HepG2 (cell line): ENCODE results near the gene ERO1A. TPM values are rescaled to one million over a fixed set of nuclear protein-coding genes. Genes with fewer than 3 reads are reported as not detected.

Experiments used
- CREB1 ChIP-seq, 2 experiments: fragments of 450-650 bp in 1 of 2; IDR thresholded peaks; 2 replicates each; pipeline ENCODE4 v1.6.1; 2016 to 2017; ENCODE audit warnings: control low read depth in 1 of 2, mild to moderate bottlenecking in 1 of 2, missing compliant biosample characterization in 1 of 2, missing genetic modification characterization in 1 of 2
- CREM ChIP-seq, 2 experiments: sonication (generic) in 1 of 2; formaldehyde crosslinking in 1 of 2; IDR thresholded peaks; 2 replicates each; pipeline versions ENCODE4 v1.4.0 to v1.6.1; 2016 to 2020; ENCODE audit warnings: antibody characterized with exemption in 1 of 2, mild to moderate bottlenecking in 1 of 2, missing genetic modification reagents in 1 of 2
- ETV5 ChIP-seq: IDR thresholded peaks from 2 replicates; pipeline ENCODE4 v1.6.1; 2018; ENCODE audit warnings: missing biosample characterization, missing genetic modification reagents, inconsistent platforms, borderline replicate concordance
- FOSL2 ChIP-seq: sonication (generic); formaldehyde crosslinking; IDR thresholded peaks from 2 replicates; pipeline ENCODE4 v1.4.0; 2020; ENCODE audit warnings: missing genetic modification reagents
- FOXA1 ChIP-seq, 2 experiments: fragments of 450-650 bp in 1 of 2; sonication (generic) in 1 of 2; formaldehyde crosslinking in 1 of 2; IDR thresholded peaks; 2 replicates each; pipeline versions ENCODE4 v1.4.0 to v1.6.1; 2016 to 2020; ENCODE audit warnings: missing genetic modification reagents in 1 of 2
- KDM5A ChIP-seq: fragments of 200-600 bp; sonication (generic); IDR thresholded peaks from 2 replicates; pipeline ENCODE4 v1.7.0; 2018; ENCODE audit warnings: antibody characterized with exemption, mild to moderate bottlenecking, low read length, borderline replicate concordance
- MED1 ChIP-seq: sonication (generic); formaldehyde crosslinking; IDR thresholded peaks from 2 replicates; pipeline ENCODE4 v1.4.0; 2020; ENCODE audit warnings: missing genetic modification reagents
- NFYC ChIP-seq: IDR thresholded peaks from 2 replicates; pipeline ENCODE4 v1.6.1; 2016; ENCODE audit warnings: missing genetic modification reagents, missing compliant biosample characterization
- NKX3-1 ChIP-seq: sonication (generic); formaldehyde crosslinking; IDR thresholded peaks from 2 replicates; pipeline ENCODE4 v1.5.0; 2020; ENCODE audit warnings: missing genetic modification reagents
- NR2F6 ChIP-seq, 2 experiments: IDR thresholded peaks; 2 replicates each; pipeline ENCODE4 v1.6.1; 2016; ENCODE audit warnings: antibody characterized with exemption in 1 of 2, mild to moderate bottlenecking in 1 of 2
- POGZ ChIP-seq: sonication (generic); formaldehyde crosslinking; IDR thresholded peaks from 2 replicates; pipeline ENCODE4 v1.4.0; 2020; ENCODE audit warnings: mild to moderate bottlenecking, missing genetic modification reagents
- RCOR2 ChIP-seq: IDR thresholded peaks from 2 replicates; pipeline ENCODE4 v1.6.1; 2016; ENCODE audit warnings: missing biosample characterization, missing genetic modification reagents
- ZBTB25 ChIP-seq: IDR thresholded peaks from 2 replicates; pipeline ENCODE4 v1.6.1; 2018; ENCODE audit warnings: missing genetic modification reagents
- ZEB1 ChIP-seq: IDR thresholded peaks from 2 replicates; pipeline ENCODE4 v1.6.1; 2012; ENCODE audit warnings: mild to moderate bottlenecking, low read depth, inconsistent platforms; ENCODE audit not compliant: insufficient replicate concordance
- ZNF367 ChIP-seq: sonication (generic); formaldehyde crosslinking; IDR thresholded peaks from 2 replicates; pipeline ENCODE4 v1.4.0; 2020; ENCODE audit warnings: missing genetic modification reagents, borderline replicate concordance
- ZNF672 ChIP-seq: sonication (generic); formaldehyde crosslinking; IDR thresholded peaks from 2 replicates; pipeline ENCODE4 v1.8.1; 2022; ENCODE audit warnings: missing genetic modification reagents
- polyA plus RNA-seq, 8 experiments: library from polyadenylated mRNA; depleted of rRNA in 3 of 8; stranded (reverse) in 7 of 8; unstranded in 1 of 8; fragments of >200 nt; fragmentation: Illumina TruSeq in 4 of 8; extraction: Trizol in 4 of 8; gene quantifications; 2 replicates each; pipeline versions ENCODE4 v1.2.1 to v1.2.3, GENCODE V29; 2011 to 2016; ENCODE audit warnings: low read depth in 4 of 8, missing spikeins in 1 of 8, mixed read lengths in 1 of 8; ENCODE audit not compliant: insufficient read depth in 1 of 8
- total RNA-seq, 5 experiments: library from RNA; depleted of rRNA; stranded (reverse); fragments of >200 nt; fragmentation: Illumina TruSeq; extraction: Trizol; gene quantifications; 2 replicates each; pipeline ENCODE4 v1.2.3, GENCODE V29; 2016; ENCODE audit warnings: low read depth in 1 of 5
- TF ChIP-seq, protein P1 (sequence below): IDR thresholded peaks from 2 replicates; pipeline ENCODE4 v1.4.0; 2020; ENCODE audit warnings: mild to moderate bottlenecking, missing genetic modification reagents
- TF ChIP-seq, protein P2 (sequence below): sonication (generic); formaldehyde crosslinking; IDR thresholded peaks from 2 replicates; pipeline ENCODE4 v1.4.0; 2020; ENCODE audit warnings: missing genetic modification reagents
- TF ChIP-seq, protein P3 (sequence below): sonication (generic); formaldehyde crosslinking; conservative IDR thresholded peaks from 2 replicates; pipeline ENCODE4 v1.4.0; 2020; ENCODE audit warnings: mild to moderate bottlenecking, missing genetic modification reagents, moderate library complexity

The ERO1A gene
- total and polyA plus RNA-seq, 2 of the 13 experiments (the other 11 are each of a cell fraction or from before 2014, with no cell fraction given), result 60.3 to 137 TPM

- TF ChIP-seq CREM (IDR thresholded peaks at IDR 0.05) (peak; percentile 53), CREM (CRISPR knock-in tag; IDR thresholded peaks at IDR 0.05) (no peak), ZNF672 (CRISPR knock-in tag) (no peak), NR2F6 (IDR thresholded peaks at IDR 0.05) (0 out of 2 replicates have a peak, but pooled peaks have one; percentile 12), NR2F6 (CRISPR knock-in tag; IDR thresholded peaks at IDR 0.05) (no peak), ZBTB25 (CRISPR knock-in tag) (0 out of 2 replicates have a peak, but pooled peaks have one; percentile 35), RCOR2 (CRISPR knock-in tag) (peak; percentile 24; the same call in 1 of the 2 replicates), ZEB1 (peak; percentile 97), ZNF367 (peak; percentile 84; the same call in 1 of the 2 replicates), POGZ (peak; percentile 54; the same call in 1 of the 2 replicates), NKX3-1 (no peak), KDM5A (peak; percentile 46; the same call in 1 of the 2 replicates), CREB1 (IDR thresholded peaks at IDR 0.05) (no peak), CREB1 (CRISPR knock-in tag; IDR thresholded peaks at IDR 0.05) (peak; percentile 54), FOXA1 (IDR thresholded peaks at IDR 0.05) (no peak), FOXA1 (CRISPR knock-in tag; IDR thresholded peaks at IDR 0.05) (peak; percentile 48; the same call in 1 of the 2 replicates), ETV5 (CRISPR knock-in tag) (0 out of 2 replicates have a peak, but pooled peaks have one; percentile 12), FOSL2 (CRISPR knock-in tag) (peak; percentile 65), MED1 (CRISPR knock-in tag) (peak; percentile 42; the same call in 1 of the 2 replicates), NFYC (CRISPR knock-in tag) (no peak)
- TF ChIP-seq, protein P1, sequence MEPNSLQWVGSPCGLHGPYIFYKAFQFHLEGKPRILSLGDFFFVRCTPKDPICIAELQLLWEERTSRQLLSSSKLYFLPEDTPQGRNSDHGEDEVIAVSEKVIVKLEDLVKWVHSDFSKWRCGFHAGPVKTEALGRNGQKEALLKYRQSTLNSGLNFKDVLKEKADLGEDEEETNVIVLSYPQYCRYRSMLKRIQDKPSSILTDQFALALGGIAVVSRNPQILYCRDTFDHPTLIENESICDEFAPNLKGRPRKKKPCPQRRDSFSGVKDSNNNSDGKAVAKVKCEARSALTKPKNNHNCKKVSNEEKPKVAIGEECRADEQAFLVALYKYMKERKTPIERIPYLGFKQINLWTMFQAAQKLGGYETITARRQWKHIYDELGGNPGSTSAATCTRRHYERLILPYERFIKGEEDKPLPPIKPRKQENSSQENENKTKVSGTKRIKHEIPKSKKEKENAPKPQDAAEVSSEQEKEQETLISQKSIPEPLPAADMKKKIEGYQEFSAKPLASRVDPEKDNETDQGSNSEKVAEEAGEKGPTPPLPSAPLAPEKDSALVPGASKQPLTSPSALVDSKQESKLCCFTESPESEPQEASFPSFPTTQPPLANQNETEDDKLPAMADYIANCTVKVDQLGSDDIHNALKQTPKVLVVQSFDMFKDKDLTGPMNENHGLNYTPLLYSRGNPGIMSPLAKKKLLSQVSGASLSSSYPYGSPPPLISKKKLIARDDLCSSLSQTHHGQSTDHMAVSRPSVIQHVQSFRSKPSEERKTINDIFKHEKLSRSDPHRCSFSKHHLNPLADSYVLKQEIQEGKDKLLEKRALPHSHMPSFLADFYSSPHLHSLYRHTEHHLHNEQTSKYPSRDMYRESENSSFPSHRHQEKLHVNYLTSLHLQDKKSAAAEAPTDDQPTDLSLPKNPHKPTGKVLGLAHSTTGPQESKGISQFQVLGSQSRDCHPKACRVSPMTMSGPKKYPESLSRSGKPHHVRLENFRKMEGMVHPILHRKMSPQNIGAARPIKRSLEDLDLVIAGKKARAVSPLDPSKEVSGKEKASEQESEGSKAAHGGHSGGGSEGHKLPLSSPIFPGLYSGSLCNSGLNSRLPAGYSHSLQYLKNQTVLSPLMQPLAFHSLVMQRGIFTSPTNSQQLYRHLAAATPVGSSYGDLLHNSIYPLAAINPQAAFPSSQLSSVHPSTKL (CRISPR knock-in tag), result peak; percentile 48; the same call in 1 of the 2 replicates
- TF ChIP-seq, protein P2, sequence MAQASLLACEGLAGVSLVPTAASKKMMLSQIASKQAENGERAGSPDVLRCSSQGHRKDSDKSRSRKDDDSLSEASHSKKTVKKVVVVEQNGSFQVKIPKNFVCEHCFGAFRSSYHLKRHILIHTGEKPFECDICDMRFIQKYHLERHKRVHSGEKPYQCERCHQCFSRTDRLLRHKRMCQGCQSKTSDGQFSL (CRISPR knock-in tag), result no peak
- TF ChIP-seq, protein P3, sequence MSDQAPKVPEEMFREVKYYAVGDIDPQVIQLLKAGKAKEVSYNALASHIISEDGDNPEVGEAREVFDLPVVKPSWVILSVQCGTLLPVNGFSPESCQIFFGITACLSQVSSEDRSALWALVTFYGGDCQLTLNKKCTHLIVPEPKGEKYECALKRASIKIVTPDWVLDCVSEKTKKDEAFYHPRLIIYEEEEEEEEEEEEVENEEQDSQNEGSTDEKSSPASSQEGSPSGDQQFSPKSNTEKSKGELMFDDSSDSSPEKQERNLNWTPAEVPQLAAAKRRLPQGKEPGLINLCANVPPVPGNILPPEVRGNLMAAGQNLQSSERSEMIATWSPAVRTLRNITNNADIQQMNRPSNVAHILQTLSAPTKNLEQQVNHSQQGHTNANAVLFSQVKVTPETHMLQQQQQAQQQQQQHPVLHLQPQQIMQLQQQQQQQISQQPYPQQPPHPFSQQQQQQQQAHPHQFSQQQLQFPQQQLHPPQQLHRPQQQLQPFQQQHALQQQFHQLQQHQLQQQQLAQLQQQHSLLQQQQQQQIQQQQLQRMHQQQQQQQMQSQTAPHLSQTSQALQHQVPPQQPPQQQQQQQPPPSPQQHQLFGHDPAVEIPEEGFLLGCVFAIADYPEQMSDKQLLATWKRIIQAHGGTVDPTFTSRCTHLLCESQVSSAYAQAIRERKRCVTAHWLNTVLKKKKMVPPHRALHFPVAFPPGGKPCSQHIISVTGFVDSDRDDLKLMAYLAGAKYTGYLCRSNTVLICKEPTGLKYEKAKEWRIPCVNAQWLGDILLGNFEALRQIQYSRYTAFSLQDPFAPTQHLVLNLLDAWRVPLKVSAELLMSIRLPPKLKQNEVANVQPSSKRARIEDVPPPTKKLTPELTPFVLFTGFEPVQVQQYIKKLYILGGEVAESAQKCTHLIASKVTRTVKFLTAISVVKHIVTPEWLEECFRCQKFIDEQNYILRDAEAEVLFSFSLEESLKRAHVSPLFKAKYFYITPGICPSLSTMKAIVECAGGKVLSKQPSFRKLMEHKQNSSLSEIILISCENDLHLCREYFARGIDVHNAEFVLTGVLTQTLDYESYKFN (CRISPR knock-in tag), result peak; percentile 89
Observed at GRCh38 chr14:52700701-52701172, 5.4 kb upstream of the ERO1A start (continued).
